CD4-positive, alpha-beta T cell (primary cell): ENCODE data around the gene KIF25. TPM values are rescaled to one million over a fixed set of nuclear protein-coding genes. Genes with fewer than 3 reads are reported as not detected.

ENCODE experiments used
- ATAC-seq: fragments of 200-7000 bp; cut with Tn5 transposase; one replicate; pipeline ENCODE4 v1.10.0; 2022; ENCODE audit warnings: mild to moderate bottlenecking; ENCODE audit not compliant: poor library complexity
- CTCF ChIA-PET: fragments of 350-600 bp; sonication (Branson Sonifier 250); formaldehyde crosslinking; loops from one replicate; lab custom pipeline; 2021; ENCODE audit warnings: antibody characterized with exemption, inconsistent platforms; lab: Charles Lee
- POLR2A ChIA-PET: fragments of 350-600 bp; sonication (Branson Sonifier 250); formaldehyde crosslinking; loops from one replicate; lab custom pipeline; 2021; ENCODE audit warnings: antibody characterized with exemption, inconsistent platforms; lab: Charles Lee
- DNase-seq, 14 experiments: peaks; one replicate each; pipeline ENCODE4 v3.0.0-alpha.2; 2013 to 2020; ENCODE audit warnings: mixed read lengths in 2 of 14
- H3K27ac ChIP-seq, 2 donors: one replicate each; pipeline versions ENCODE4 v1.5.1 to v1.7.0; 2013; ENCODE audit warnings: low read length in 2 of 2, low read depth in 1 of 2, mild to moderate bottlenecking in 1 of 2
- H3K27me3 ChIP-seq, 2 experiments: 1 replicate in 1 of 2; 2 replicates in 1 of 2; pipeline versions ENCODE4 v1.6.1 to v1.7.0; 2013; ENCODE audit warnings: low read length in 2 of 2, control low read depth in 1 of 2, mild to moderate bottlenecking in 1 of 2, moderate library complexity in 1 of 2; ENCODE audit not compliant: insufficient read depth in 2 of 2, control insufficient read depth in 1 of 2
- H3K36me3 ChIP-seq: one replicate; pipeline ENCODE4 v1.6.1; 2013; ENCODE audit warnings: low read length, control low read depth; ENCODE audit not compliant: insufficient read depth
- H3K4me1 ChIP-seq: one replicate; pipeline ENCODE4 v1.6.1; 2013; ENCODE audit warnings: low read length, control low read depth; ENCODE audit not compliant: insufficient read depth
- H3K4me3 ChIP-seq: one replicate; pipeline ENCODE4 v1.5.1; 2013; ENCODE audit warnings: mild to moderate bottlenecking, low read length, moderate library complexity
- H3K9me3 ChIP-seq, 2 experiments: 1 replicate in 1 of 2; 2 replicates in 1 of 2; pipeline versions ENCODE4 v1.6.1 to v1.7.0; 2013; ENCODE audit warnings: low read length in 2 of 2, mild to moderate bottlenecking in 2 of 2, control low read depth in 1 of 2, moderate library complexity in 1 of 2; ENCODE audit not compliant: control insufficient read depth in 1 of 2, insufficient read depth in 1 of 2
- H3K27ac Mint-ChIP-seq: one replicate; pipeline ENCODE4 v1.8.0; 2020; ENCODE audit warnings: mixed read lengths
- H3K27me3 Mint-ChIP-seq: one replicate; pipeline ENCODE4 v1.8.0; 2021; ENCODE audit warnings: mixed read lengths
- H3K36me3 Mint-ChIP-seq: one replicate; pipeline ENCODE4 v1.8.0; 2021; ENCODE audit warnings: low read depth, mixed read lengths
- H3K4me1 Mint-ChIP-seq: one replicate; pipeline ENCODE4 v1.8.0; 2021; ENCODE audit warnings: low read depth, mixed read lengths
- H3K4me3 Mint-ChIP-seq: one replicate; pipeline ENCODE4 v1.8.0; 2020; ENCODE audit warnings: mild to moderate bottlenecking, mixed read lengths
- H3K9me3 Mint-ChIP-seq: one replicate; pipeline ENCODE4 v1.8.0; 2020; ENCODE audit warnings: mixed read lengths
- intact Hi-C, 2 experiments: fragments of 100-400 bp; cut with DNase I in 1 of 2; cut with micrococcal nuclease in 1 of 2; formaldehyde crosslinking; loops; one replicate each; pipeline versions ENCODE4 v1.15.1 to v1.9.0; 2023 to 2025; cut with DNase I, micrococcal nuclease
- total RNA-seq, 174 experiments: library from RNA in 2 of 174; stranded (reverse) in 2 of 174; gene quantifications; one replicate each; pipeline ENCODE4 v1.2.3 and lab custom pipeline; 2021 to 2026
- TF ChIP-seq, protein P1 (sequence below): fragments of 200-600 bp; IDR thresholded peaks from one replicate; pipeline ENCODE4 v1.8.0; 2022; ENCODE audit warnings: antibody characterized with exemption, mild to moderate bottlenecking

KIF25 gene
- total RNA-seq, 2 experiments from 2014 or later = not detected

- ATAC-seq (no peak), DNase-seq (no peak)
- H3K27ac Mint-ChIP-seq = no peak overlapping the region
- no peaks in the 10 kb centered on the region for H3K36me3 Mint-ChIP-seq
- no peaks in the 10 kb centered on the region for H3K9me3 ChIP-seq
- H3K27me3 ChIP-seq = no peaks in the 10 kb centered on the region
- no peak overlapping the region for H3K4me3 ChIP-seq
- H3K36me3 ChIP-seq = no peaks in the 10 kb centered on the region
- H3K27ac ChIP-seq = no peak overlapping the region
- TF ChIP-seq, protein P1, sequence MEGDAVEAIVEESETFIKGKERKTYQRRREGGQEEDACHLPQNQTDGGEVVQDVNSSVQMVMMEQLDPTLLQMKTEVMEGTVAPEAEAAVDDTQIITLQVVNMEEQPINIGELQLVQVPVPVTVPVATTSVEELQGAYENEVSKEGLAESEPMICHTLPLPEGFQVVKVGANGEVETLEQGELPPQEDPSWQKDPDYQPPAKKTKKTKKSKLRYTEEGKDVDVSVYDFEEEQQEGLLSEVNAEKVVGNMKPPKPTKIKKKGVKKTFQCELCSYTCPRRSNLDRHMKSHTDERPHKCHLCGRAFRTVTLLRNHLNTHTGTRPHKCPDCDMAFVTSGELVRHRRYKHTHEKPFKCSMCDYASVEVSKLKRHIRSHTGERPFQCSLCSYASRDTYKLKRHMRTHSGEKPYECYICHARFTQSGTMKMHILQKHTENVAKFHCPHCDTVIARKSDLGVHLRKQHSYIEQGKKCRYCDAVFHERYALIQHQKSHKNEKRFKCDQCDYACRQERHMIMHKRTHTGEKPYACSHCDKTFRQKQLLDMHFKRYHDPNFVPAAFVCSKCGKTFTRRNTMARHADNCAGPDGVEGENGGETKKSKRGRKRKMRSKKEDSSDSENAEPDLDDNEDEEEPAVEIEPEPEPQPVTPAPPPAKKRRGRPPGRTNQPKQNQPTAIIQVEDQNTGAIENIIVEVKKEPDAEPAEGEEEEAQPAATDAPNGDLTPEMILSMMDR = no peak
- H3K4me1 ChIP-seq = no peaks in the 10 kb centered on the region
- ChIA-PET POLR2A (no interaction called here), CTCF (no interaction called here)
- H3K27me3 Mint-ChIP-seq = no peaks in the 10 kb centered on the region
- no peak overlapping the region for H3K4me3 Mint-ChIP-seq
- no peaks in the 10 kb centered on the region for H3K9me3 Mint-ChIP-seq
- intact Hi-C loops = no loop called here
- H3K4me1 Mint-ChIP-seq = no peaks in the 10 kb centered on the region
These were observed 58.4 kb downstream of the KIF25 start for GRCh38 chr6:168055696-168056489.

GRCh38 chr6:168056892-168057527 is 59.5 kb downstream of the KIF25 start:
- no peaks in the 10 kb centered on the region for H3K9me3 ChIP-seq
- Mint-ChIP-seq H3K4me3 (no peak overlapping the region), H3K9me3 (no peaks in the 10 kb centered on the region), H3K36me3 (no peaks in the 10 kb centered on the region), H3K27me3 (no peaks in the 10 kb centered on the region), H3K27ac (no peak overlapping the region), H3K4me1 (no peaks in the 10 kb centered on the region)
- no peak for ATAC-seq
- ChIA-PET CTCF (no interaction called here), POLR2A (no interaction called here)
- TF ChIP-seq, protein P1 = no peak
- no peak for DNase-seq
- no peaks in the 10 kb centered on the region for H3K4me1 ChIP-seq
- H3K27me3 ChIP-seq = no peaks in the 10 kb centered on the region
- intact Hi-C loops = no loop called here
- no peaks in the 10 kb centered on the region for H3K36me3 ChIP-seq
- no peak overlapping the region for H3K4me3 ChIP-seq
- H3K27ac ChIP-seq = no peak overlapping the region

DNA sequence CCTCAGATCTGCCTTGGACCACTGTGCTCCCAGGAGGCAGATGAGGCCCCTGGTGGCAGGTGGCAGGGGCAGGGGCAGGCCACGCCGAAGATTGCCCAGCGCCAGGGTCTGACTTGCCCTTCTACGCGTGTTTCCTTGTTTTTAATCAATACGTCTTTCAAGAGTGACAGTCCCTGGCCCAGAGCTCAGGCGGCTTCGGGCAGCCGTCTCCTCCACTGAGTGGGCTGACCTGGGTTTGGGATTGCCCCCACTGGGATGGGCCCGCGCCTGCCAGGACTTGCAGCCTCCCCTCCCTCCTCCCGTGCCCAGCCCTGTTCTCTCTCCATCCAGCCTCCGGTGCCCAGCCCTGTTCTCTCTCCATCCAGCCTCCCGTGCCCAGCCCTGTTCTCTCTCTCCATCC is 60.4 kb downstream of the KIF25 start:
- TF ChIP-seq, protein P1 = no peak
- ChIA-PET CTCF (no interaction called here), POLR2A (no interaction called here)
- no peaks in the 10 kb centered on the region for H3K9me3 ChIP-seq
- intact Hi-C loops = no loop called here
- H3K9me3 Mint-ChIP-seq = no peaks in the 10 kb centered on the region
- H3K27ac ChIP-seq = no peak overlapping the region
- H3K36me3 Mint-ChIP-seq = no peaks in the 10 kb centered on the region
- H3K4me1 ChIP-seq = no peaks in the 10 kb centered on the region
- ATAC-seq (no peak), DNase-seq (no peak)
- H3K27ac Mint-ChIP-seq = no peak overlapping the region
- no peaks in the 10 kb centered on the region for H3K27me3 Mint-ChIP-seq
- H3K4me3 Mint-ChIP-seq = no peak overlapping the region
- no peaks in the 10 kb centered on the region for H3K27me3 ChIP-seq
- no peaks in the 10 kb centered on the region for H3K36me3 ChIP-seq
- no peaks in the 10 kb centered on the region for H3K4me1 Mint-ChIP-seq
- no peak overlapping the region for H3K4me3 ChIP-seq
